Ascending aorta (tissue), 2 donors: ENCODE measurements around the gene AFP. TPM values are rescaled to one million over a fixed set of nuclear protein-coding genes. Genes with fewer than 3 reads are reported as not detected.

Experiments
- DNase-seq, 2 donors: peaks; one replicate each; pipeline ENCODE4 v3.0.0-alpha.2; 2019; ENCODE audit warnings: low spot score in 2 of 2
- H3K27ac ChIP-seq, 2 donors: fragments of 200-600 bp; sonication (generic); one replicate each; pipeline ENCODE4 v1.5.1; 2016 to 2017; ENCODE audit warnings: mild to moderate bottlenecking in 1 of 2
- H3K27me3 ChIP-seq: fragments of 200-600 bp; sonication (generic); one replicate; pipeline ENCODE4 v1.5.1; 2017
- H3K36me3 ChIP-seq, 2 donors: fragments of 200-600 bp; sonication (generic); one replicate each; pipeline ENCODE4 v1.5.1; 2016
- H3K4me1 ChIP-seq, 2 donors: fragments of 200-600 bp; sonication (generic); one replicate each; pipeline ENCODE4 v1.5.1; 2016 to 2017; ENCODE audit warnings: mild to moderate bottlenecking in 1 of 2
- H3K4me3 ChIP-seq, 2 donors: fragments of 200-600 bp; sonication (generic); one replicate each; pipeline ENCODE4 v1.5.1; 2016 to 2017; ENCODE audit warnings: mild to moderate bottlenecking in 1 of 2
- H3K9me3 ChIP-seq, 2 donors: fragments of 200-600 bp; sonication (generic); one replicate each; pipeline ENCODE4 v1.5.1; 2016
- intact Hi-C: fragments of 100-400 bp; cut with DNase I; formaldehyde crosslinking; loops from one replicate; pipeline ENCODE4 v1.15.1; 2023
- total RNA-seq: library from RNA; depleted of rRNA; stranded (reverse); fragments of >200 nt; gene quantifications from one replicate; pipeline ENCODE4 v1.1.0, GENCODE V29; 2016
- TF ChIP-seq, protein P1 (sequence below), 3 experiments: fragments of 200-600 bp in 2 of 3; fragments of 450-650 bp in 1 of 3; sonication (generic) in 2 of 3; IDR thresholded peaks; one replicate each; pipeline ENCODE4 v1.5.1; 2016 to 2019; ENCODE audit warnings: antibody characterized with exemption in 3 of 3, mild to moderate bottlenecking in 1 of 3, moderate library complexity in 1 of 3

The AFP gene
- total RNA-seq, 1 donor from 2014 or later, result not detected

DNA sequence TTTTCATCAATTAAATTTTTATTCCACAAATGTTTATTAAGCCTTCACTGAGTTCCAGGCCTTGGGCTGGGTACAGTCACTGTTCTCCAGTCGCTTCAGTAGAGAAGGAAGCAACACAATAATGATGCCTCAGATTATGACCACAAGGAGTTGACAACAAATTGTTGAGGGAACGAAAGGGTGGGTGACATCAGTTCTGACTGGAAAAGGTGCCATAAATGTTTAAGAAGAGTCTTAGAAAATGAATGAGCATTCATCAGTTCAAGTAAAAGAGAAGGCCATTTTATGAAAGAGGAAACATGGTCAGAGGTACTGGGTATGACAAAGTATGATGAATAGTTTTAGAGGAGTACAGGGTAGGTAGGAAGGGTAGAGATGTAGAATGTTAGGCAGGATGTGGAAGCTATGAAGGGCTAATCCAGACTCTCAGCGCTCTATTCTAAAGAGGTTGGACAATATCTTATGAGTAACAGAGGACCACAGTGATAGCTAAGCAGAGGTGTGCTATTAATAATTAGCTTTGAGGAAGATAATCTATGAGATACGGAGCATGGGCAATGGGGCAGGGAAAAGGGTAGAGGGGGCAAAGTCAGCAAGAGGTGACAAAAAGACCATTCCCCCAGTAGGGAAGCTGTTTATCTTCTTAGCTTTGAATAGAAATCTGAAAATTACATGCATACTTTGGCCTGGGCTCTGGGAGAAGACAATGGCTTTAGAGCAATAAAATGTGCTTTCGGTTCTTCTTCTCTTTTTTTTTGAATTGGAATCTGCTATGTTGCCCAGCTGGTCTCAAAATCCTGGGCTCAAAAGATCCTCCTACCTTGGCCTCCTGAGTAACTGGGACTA lies 20.4 kb downstream of the AFP start:
- intact Hi-C loops, result no loop called here
- Histone ChIP-seq H3K36me3 (no peaks in the 10 kb centered on the region), H3K9me3 (no peaks in the 10 kb centered on the region)

DNA sequence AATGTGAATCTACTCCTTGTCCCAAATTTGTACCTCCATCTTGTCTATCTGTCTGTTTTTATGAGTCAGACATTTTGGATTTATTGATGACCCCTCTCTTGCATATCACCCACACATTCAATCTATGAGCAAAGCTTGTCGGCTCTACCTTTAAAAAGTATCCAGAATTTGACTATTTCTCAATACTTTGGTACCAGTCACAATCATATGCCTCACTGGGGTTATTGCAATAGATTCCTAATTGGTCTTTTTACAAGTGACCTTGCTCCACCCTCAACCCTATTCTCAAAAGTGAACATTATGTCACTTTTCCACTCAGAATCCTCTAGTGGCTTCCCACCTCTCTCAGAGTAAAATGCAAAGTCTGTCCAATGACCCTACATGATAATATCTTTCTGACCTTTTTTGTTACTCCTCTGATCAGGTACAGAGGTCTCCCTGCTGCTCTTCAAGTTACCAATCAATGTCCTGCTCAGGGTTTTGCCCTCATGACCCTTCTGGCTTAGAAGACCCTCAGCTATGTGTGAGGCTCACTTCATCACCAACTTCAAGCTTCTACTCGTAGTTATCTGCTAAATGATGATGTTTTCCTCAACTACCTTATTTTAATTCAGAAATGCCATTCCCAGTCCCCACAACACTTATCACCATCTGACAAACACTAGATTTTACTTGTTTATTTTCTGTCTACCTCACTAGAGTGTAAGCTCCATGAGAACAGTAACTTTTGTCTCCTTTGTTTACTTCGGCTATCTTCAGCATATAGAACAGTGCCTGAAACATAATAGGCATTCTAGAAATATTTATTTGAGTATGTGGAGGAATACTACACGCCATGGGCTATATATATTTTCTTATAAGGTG lies 22.4 kb downstream of the AFP start:
- no peak overlapping the region for H3K27ac ChIP-seq
- no peaks in the 10 kb centered on the region for H3K4me1 ChIP-seq
- no peaks in the 10 kb centered on the region for H3K36me3 ChIP-seq
- DNase-seq, result no peak
- intact Hi-C loops, result no loop called here
- no peak overlapping the region for H3K4me3 ChIP-seq
- no peaks in the 10 kb centered on the region for H3K9me3 ChIP-seq
- H3K27me3 ChIP-seq, result no peaks in the 10 kb centered on the region
- TF ChIP-seq, protein P1, sequence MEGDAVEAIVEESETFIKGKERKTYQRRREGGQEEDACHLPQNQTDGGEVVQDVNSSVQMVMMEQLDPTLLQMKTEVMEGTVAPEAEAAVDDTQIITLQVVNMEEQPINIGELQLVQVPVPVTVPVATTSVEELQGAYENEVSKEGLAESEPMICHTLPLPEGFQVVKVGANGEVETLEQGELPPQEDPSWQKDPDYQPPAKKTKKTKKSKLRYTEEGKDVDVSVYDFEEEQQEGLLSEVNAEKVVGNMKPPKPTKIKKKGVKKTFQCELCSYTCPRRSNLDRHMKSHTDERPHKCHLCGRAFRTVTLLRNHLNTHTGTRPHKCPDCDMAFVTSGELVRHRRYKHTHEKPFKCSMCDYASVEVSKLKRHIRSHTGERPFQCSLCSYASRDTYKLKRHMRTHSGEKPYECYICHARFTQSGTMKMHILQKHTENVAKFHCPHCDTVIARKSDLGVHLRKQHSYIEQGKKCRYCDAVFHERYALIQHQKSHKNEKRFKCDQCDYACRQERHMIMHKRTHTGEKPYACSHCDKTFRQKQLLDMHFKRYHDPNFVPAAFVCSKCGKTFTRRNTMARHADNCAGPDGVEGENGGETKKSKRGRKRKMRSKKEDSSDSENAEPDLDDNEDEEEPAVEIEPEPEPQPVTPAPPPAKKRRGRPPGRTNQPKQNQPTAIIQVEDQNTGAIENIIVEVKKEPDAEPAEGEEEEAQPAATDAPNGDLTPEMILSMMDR (IDR thresholded peaks at IDR 0.05), result no peak

More for the DNA sequence above, 20.4 kb downstream of the AFP start:
- Histone ChIP-seq H3K27ac (no peak overlapping the region), H3K27me3 (no peaks in the 10 kb centered on the region), H3K4me1 (no peaks in the 10 kb centered on the region), H3K4me3 (no peak overlapping the region)
- TF ChIP-seq, protein P1 (IDR thresholded peaks at IDR 0.05), result no peak
- DNase-seq, result no peak

- no peaks in the 10 kb centered on the region for H3K4me1 ChIP-seq
- intact Hi-C loops, result no loop called here
- TF ChIP-seq, protein P1 (IDR thresholded peaks at IDR 0.05), result no peak
- no peak overlapping the region for H3K4me3 ChIP-seq
- DNase-seq, result no peak
- H3K27me3 ChIP-seq, result no peaks in the 10 kb centered on the region
- H3K9me3 ChIP-seq, result no peaks in the 10 kb centered on the region
- no peaks in the 10 kb centered on the region for H3K36me3 ChIP-seq
- H3K27ac ChIP-seq, result no peak overlapping the region
These were observed 23.0 kb downstream of the AFP start for GRCh38 chr4:73459048-73459421.

- H3K4me1 ChIP-seq, result no peaks in the 10 kb centered on the region
- intact Hi-C loops, result no loop called here
These were observed 25.0 kb downstream of the AFP start for GRCh38 chr4:73460913-73461522.

DNA sequence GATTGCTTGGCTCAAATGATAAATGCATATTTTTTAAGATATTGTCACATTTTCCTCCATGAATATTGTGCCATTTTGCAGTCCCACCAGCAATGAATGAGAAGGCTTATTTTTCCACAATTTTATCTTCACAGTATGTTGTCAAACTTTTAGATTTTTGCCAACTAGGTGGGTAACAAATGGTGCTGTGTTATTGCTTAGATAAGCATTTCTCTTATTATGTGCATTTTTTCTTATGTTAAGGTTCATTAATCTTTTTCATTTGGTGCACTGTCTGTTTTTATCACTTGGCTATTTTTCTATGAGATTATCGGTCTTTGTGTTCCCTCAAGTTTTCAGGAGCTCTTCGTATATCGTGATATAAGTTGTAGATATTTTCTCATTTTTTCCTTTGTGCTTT lies 32.1 kb downstream of the AFP start:
- H3K9me3 ChIP-seq, result no peaks in the 10 kb centered on the region
- no peaks in the 10 kb centered on the region for H3K36me3 ChIP-seq
- no peaks in the 10 kb centered on the region for H3K4me1 ChIP-seq
- no peak for DNase-seq
- TF ChIP-seq, protein P1 (IDR thresholded peaks at IDR 0.05), result no peak
- no peak overlapping the region for H3K4me3 ChIP-seq
- no peaks in the 10 kb centered on the region for H3K27me3 ChIP-seq
- intact Hi-C loops, result no loop called here
- no peak overlapping the region for H3K27ac ChIP-seq

More at GRCh38 chr4:73460913-73461522, 25.0 kb downstream of the AFP start:
- Histone ChIP-seq H3K4me3 (no peak overlapping the region), H3K36me3 (no peaks in the 10 kb centered on the region), H3K27ac (no peak overlapping the region), H3K9me3 (no peaks in the 10 kb centered on the region), H3K27me3 (no peaks in the 10 kb centered on the region)
- TF ChIP-seq, protein P1 (IDR thresholded peaks at IDR 0.05), result no peak
- no peak for DNase-seq
